Astrocyte (in vitro differentiated cells and primary cell): ENCODE results near the gene MAPK12.

Experiments used
- CTCF ChIP-seq: IDR thresholded peaks from 2 replicates; pipeline ENCODE4 v1.5.1; 2011; ENCODE audit warnings: low read depth, mild to moderate bottlenecking, inconsistent platforms, low read length, moderate library complexity; ENCODE audit not compliant: insufficient read depth
- EZH2 ChIP-seq: IDR thresholded peaks from 2 replicates; pipeline ENCODE4 v1.6.1; 2012; ENCODE audit warnings: mild to moderate bottlenecking, low read length, inconsistent platforms; ENCODE audit not compliant: insufficient read depth

GRCh38 chr22:50208939-50209892 is 52.3 kb downstream of the MAPK12 start:
- TF ChIP-seq CTCF (no peak), EZH2 (no peak)
